Muscle of arm (tissue), 14 donors: ENCODE results near the gene PAN3. TPM values are rescaled to one million over a fixed set of nuclear protein-coding genes. Genes with fewer than 3 reads are reported as not detected.
"Not testable (repeated sequence)": the region's sequence is repeated elsewhere in the genome, so short reads cannot be mapped to it uniquely, and the experiment has no call there.

Source experiments
- DNase-seq: peaks from one replicate; pipeline ENCODE4 v3.0.0-alpha.2; 2013
- long read RNA-seq, 11 donors: transcript quantifications; one replicate each; lab custom pipeline, GENCODE V29; 2026
- polyA plus RNA-seq, 12 donors: library from polyadenylated mRNA; unstranded; fragments of 120-200 nt; gene quantifications; one replicate each; pipeline ENCODE4 v1.2.1, GENCODE V29; 2013; ENCODE audit not compliant: insufficient read length in 12 of 12

Gene PAN3
- 10 to 100 TPM in 11 of 12 donors, not detected in 1; 18.8 to 34.4 (median 25.1) TPM for polyA plus RNA-seq
- long read RNA-seq, donor 1: 0 reads
- long read RNA-seq, donor 2: 0 reads
- long read RNA-seq, donor 3: 0 reads
- long read RNA-seq, donor 4, partial matches to known transcripts: 0 of 1 reads
- long read RNA-seq, donor 4, other reads (novel, unspliced or antisense): 0 of 1 reads
- long read RNA-seq, donor 5, full-length matches to known transcripts: 1 of 1 reads
- long read RNA-seq, donor 5, partial matches to known transcripts: 0 of 1 reads
- long read RNA-seq, donor 5, other reads (novel, unspliced or antisense): 0 of 1 reads
- long read RNA-seq, donor 6: 0 reads
- long read RNA-seq, donor 7: 0 reads
- long read RNA-seq, donor 8, full-length matches to known transcripts: 2 of 2 reads
- long read RNA-seq, donor 8, partial matches to known transcripts: 0 of 2 reads
- long read RNA-seq, donor 8, other reads (novel, unspliced or antisense): 0 of 2 reads
- long read RNA-seq, donor 9: 0 reads
- long read RNA-seq, donor 10, full-length matches to known transcripts: 2 of 2 reads
- long read RNA-seq, donor 10, partial matches to known transcripts: 0 of 2 reads
- long read RNA-seq, donor 10, other reads (novel, unspliced or antisense): 0 of 2 reads
- long read RNA-seq, donor 11, full-length matches to known transcripts: 1 of 1 reads
- long read RNA-seq, donor 11, partial matches to known transcripts: 0 of 1 reads
- long read RNA-seq, donor 11, other reads (novel, unspliced or antisense): 0 of 1 reads

GRCh38 chr13:28138012-28138755, at the start of gene PAN3:
PAN3 (plus strand) TSS chr13:28138545; CDS start chr13:28138658, 113 bp downstream.
- DNase-seq: peak; percentile 95

- DNase-seq: no peak
Measured at GRCh38 chr13:28089065-28089464, 49.3 kb upstream of the PAN3 start.

GRCh38 chr13:28092431-28092830, 45.9 kb upstream of the PAN3 start:
- no peak for DNase-seq

- DNase-seq: no peak
Measured at GRCh38 chr13:28093881-28094280, 44.5 kb upstream of the PAN3 start.

- DNase-seq: no peak
Measured at GRCh38 chr13:28094306-28094705, 44.0 kb upstream of the PAN3 start.

GRCh38 chr13:28097503-28097902, 40.8 kb upstream of the PAN3 start:
- DNase-seq: no peak

- DNase-seq: no peak
Measured at GRCh38 chr13:28099396-28100149, 38.8 kb upstream of the PAN3 start.

- no peak for DNase-seq
Measured at GRCh38 chr13:28100150-28101121, 37.9 kb upstream of the PAN3 start, which contains the start of gene FLT3. FLT3 (minus strand) TSS chr13:28100576; CDS start chr13:28100510, 66 bp downstream.

GRCh38 chr13:28101886-28102285, 36.5 kb upstream of the PAN3 start:
- not testable (repeated sequence) for DNase-seq

- no peak for DNase-seq
Measured at GRCh38 chr13:28106976-28107375, 31.4 kb upstream of the PAN3 start.

GRCh38 chr13:28110414-28110813, 27.9 kb upstream of the PAN3 start:
- no peak for DNase-seq

GRCh38 chr13:28116736-28117135, 21.6 kb upstream of the PAN3 start:
- no peak for DNase-seq

- no peak for DNase-seq
Measured at GRCh38 chr13:28117689-28118377, 20.5 kb upstream of the PAN3 start.

- no peak for DNase-seq
Measured at GRCh38 chr13:28120317-28120716, 18.0 kb upstream of the PAN3 start.

- DNase-seq: no peak
Measured at GRCh38 chr13:28121224-28121623, 17.1 kb upstream of the PAN3 start.

- DNase-seq: no peak
Measured at GRCh38 chr13:28128030-28128429, 10.3 kb upstream of the PAN3 start.

- no peak for DNase-seq
Measured at GRCh38 chr13:28128926-28129325, 9.4 kb upstream of the PAN3 start.

- DNase-seq: no peak
Measured at GRCh38 chr13:28129911-28130693, 8.2 kb upstream of the PAN3 start.

GRCh38 chr13:28131646-28132045, 6.7 kb upstream of the PAN3 start:
- DNase-seq: no peak
